Measurements from ENCODE around the gene SHTN1. TPM values are rescaled to one million over a fixed set of nuclear protein-coding genes. Genes with fewer than 3 reads are reported as not detected.

The SHTN1 gene
- total RNA-seq, 1 donor from 2014 or later, result 38.6 TPM

DNA sequence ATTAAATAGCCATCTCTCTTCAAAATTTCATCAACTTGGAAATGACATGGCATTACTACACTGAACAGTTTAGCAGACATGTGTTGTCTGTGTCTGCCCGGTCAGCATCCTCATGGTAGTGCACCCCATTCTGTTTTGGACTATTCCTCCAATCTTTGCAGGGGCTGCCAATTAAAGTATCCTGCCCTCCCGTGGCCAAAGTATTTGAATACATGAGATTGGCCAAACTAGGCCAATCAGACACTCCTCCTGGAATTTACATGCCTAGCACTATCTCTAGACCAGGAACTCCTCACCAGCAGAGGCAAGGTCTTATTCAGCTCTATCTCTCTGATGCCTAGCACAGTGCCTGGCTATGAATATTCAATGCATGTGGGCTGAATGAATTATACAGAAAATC is 4.4 kb downstream of the SHTN1 start:
- Mint-ChIP-seq H3K9me3 (no peaks in the 10 kb centered on the region), H3K4me1 (peaks cover 25% of the 10 kb centered on the region), H3K27ac (no peak overlapping the region), H3K27me3 (ENCODE audit: low read depth) (no peaks in the 10 kb centered on the region), H3K4me3 (no peak overlapping the region), H3K36me3 (peaks cover 2% of the 10 kb centered on the region)
- TF ChIP-seq, protein P1, sequence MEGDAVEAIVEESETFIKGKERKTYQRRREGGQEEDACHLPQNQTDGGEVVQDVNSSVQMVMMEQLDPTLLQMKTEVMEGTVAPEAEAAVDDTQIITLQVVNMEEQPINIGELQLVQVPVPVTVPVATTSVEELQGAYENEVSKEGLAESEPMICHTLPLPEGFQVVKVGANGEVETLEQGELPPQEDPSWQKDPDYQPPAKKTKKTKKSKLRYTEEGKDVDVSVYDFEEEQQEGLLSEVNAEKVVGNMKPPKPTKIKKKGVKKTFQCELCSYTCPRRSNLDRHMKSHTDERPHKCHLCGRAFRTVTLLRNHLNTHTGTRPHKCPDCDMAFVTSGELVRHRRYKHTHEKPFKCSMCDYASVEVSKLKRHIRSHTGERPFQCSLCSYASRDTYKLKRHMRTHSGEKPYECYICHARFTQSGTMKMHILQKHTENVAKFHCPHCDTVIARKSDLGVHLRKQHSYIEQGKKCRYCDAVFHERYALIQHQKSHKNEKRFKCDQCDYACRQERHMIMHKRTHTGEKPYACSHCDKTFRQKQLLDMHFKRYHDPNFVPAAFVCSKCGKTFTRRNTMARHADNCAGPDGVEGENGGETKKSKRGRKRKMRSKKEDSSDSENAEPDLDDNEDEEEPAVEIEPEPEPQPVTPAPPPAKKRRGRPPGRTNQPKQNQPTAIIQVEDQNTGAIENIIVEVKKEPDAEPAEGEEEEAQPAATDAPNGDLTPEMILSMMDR (IDR thresholded peaks at IDR 0.05; ENCODE audit: unreplicated experiment), result no peak
- DNase-seq (ENCODE audit: low spot score in 2 of 2, unreplicated experiment in 2 of 2), result no peak

DNA sequence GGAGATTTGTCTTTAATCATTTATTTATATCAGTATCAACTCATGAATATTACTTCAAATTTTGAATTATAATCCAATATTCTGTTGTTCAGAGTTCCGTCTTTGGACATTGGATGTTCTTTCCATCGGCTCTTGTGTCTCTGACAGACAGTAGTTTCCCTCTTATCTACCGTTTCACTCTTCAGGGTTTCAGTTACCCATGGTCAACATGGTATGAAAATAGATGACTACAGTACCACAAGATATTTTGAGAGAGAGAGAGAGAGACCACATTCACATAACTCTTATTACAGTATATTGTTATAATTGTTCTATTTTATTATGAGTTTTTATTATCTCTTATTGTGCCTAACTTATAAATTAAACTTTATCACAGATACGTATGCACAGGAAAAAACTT is 6.8 kb downstream of the SHTN1 start:
- no peak overlapping the region for H3K27ac Mint-ChIP-seq
- H3K4me1 Mint-ChIP-seq, result peaks cover 20% of the 10 kb centered on the region
- no peak overlapping the region for H3K4me3 Mint-ChIP-seq
- no peaks in the 10 kb centered on the region for H3K9me3 Mint-ChIP-seq
- TF ChIP-seq, protein P1 (IDR thresholded peaks at IDR 0.05; ENCODE audit: unreplicated experiment), result no peak
- H3K36me3 Mint-ChIP-seq, result peaks cover 2% of the 10 kb centered on the region
- no peaks in the 10 kb centered on the region for H3K27me3 Mint-ChIP-seq (ENCODE audit: low read depth)
- no peak for DNase-seq (ENCODE audit: low spot score in 2 of 2, unreplicated experiment in 2 of 2)

GRCh38 chr10:116997015-116997414 is 8.0 kb downstream of the SHTN1 start:
- H3K4me1 Mint-ChIP-seq, result peaks cover 24% of the 10 kb centered on the region
- H3K36me3 Mint-ChIP-seq, result peaks cover 2% of the 10 kb centered on the region
- H3K9me3 Mint-ChIP-seq, result no peaks in the 10 kb centered on the region
- TF ChIP-seq, protein P1 (IDR thresholded peaks at IDR 0.05; ENCODE audit: unreplicated experiment), result no peak
- no peak overlapping the region for H3K4me3 Mint-ChIP-seq
- H3K27me3 Mint-ChIP-seq (ENCODE audit: low read depth), result no peaks in the 10 kb centered on the region
- no peak for DNase-seq (ENCODE audit: low spot score in 2 of 2, unreplicated experiment in 2 of 2)
- no peak overlapping the region for H3K27ac Mint-ChIP-seq

- H3K36me3 Mint-ChIP-seq, result peaks cover 2% of the 10 kb centered on the region
- H3K9me3 Mint-ChIP-seq, result no peaks in the 10 kb centered on the region
- H3K27ac Mint-ChIP-seq, result no peak overlapping the region
- no peaks in the 10 kb centered on the region for H3K27me3 Mint-ChIP-seq (ENCODE audit: low read depth)
- TF ChIP-seq, protein P1 (IDR thresholded peaks at IDR 0.05; ENCODE audit: unreplicated experiment), result no peak
- DNase-seq (ENCODE audit: low spot score in 2 of 2, unreplicated experiment in 2 of 2), result no peak
- H3K4me3 Mint-ChIP-seq, result no peak overlapping the region
- H3K4me1 Mint-ChIP-seq, result peaks cover 25% of the 10 kb centered on the region
Observed at GRCh38 chr10:116995648-116996047, 9.3 kb downstream of the SHTN1 start.

DNA sequence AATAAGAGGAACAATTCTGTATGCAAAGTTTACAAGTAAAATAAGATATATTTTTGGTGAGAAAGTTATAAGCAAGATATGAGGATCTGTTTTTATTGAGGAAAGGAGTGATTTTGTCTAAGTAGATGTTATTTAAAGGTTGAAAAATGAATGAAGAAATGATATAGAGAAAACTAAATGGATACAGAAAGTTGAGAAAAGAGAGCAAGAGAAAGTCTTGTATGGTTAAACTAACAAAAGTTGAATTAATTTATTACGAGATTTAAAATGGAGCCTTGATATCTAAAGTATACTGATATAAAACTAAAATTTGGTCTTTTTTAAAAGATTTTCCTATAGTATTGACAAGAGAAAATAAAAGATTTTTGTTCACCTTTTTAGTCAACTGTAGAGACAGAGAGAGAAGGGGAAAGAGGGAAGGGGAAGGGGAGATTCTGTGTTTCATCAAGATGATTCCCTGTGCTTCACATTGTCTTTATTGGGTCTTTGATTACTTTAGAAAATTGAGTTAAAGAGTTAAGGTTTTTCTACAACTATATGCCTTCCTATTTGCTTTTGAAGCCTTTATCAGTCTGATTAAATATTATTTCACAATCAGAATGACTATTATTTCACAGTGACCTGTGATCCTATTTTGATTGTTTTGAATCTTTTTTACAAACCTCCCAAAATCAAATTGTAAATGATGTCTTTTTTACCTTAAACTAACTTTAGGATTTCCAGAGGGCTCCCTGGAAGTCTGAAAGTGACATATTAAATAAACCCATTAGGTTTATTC is 10.7 kb downstream of the SHTN1 start:
- Mint-ChIP-seq H3K27ac (no peak overlapping the region), H3K36me3 (peaks cover 2% of the 10 kb centered on the region), H3K4me3 (no peak overlapping the region), H3K4me1 (peaks cover 36% of the 10 kb centered on the region), H3K9me3 (no peaks in the 10 kb centered on the region), H3K27me3 (ENCODE audit: low read depth) (no peaks in the 10 kb centered on the region)
- no peak for DNase-seq (ENCODE audit: low spot score in 2 of 2, unreplicated experiment in 2 of 2)
- TF ChIP-seq, protein P1 (IDR thresholded peaks at IDR 0.05; ENCODE audit: unreplicated experiment), result no peak
